ENCODE measurements around the gene C14orf180. TPM values are rescaled to one million over a fixed set of nuclear protein-coding genes. Genes with fewer than 3 reads are reported as not detected.
"Not testable (repeated sequence)": the region's sequence is repeated elsewhere in the genome, so short reads cannot be mapped to it uniquely, and the experiment has no call there.

Gene C14orf180
- total RNA-seq, 1 donor from 2014 or later: not detected

DNA sequence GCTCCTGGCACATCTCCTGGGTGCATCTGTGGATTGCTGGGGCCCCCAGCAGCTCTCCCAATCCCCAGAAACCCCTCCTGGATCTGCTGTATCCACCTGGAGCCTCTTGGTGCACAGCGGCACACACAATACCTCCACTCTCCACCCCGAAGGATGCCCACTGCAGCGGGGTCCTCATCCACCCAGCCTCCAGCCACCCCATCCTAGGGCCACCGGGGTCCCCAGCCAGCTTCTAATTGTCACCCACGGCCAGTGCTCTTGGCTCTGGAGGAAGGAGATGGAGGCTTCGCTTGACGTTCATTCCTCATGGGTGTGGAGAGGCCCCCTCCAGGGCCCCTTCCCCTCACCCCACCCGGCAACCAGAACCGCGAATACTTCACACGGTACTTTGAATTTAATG lies 56.6 kb downstream of the C14orf180 start:
- DNase-seq (ENCODE audit: low spot score): no peak
- Mint-ChIP-seq H3K36me3 (ENCODE audit: low read depth, unreplicated experiment) (no peaks in the 10 kb centered on the region), H3K4me1 (ENCODE audit: unreplicated experiment) (no peaks in the 10 kb centered on the region), H3K4me3 (ENCODE audit: unreplicated experiment) (no peak overlapping the region), H3K27me3 (ENCODE audit: unreplicated experiment) (peaks cover 11% of the 10 kb centered on the region), H3K9me3 (ENCODE audit: unreplicated experiment) (no peaks in the 10 kb centered on the region), H3K27ac (ENCODE audit: unreplicated experiment) (no peak overlapping the region)
- TF ChIP-seq, protein P1, sequence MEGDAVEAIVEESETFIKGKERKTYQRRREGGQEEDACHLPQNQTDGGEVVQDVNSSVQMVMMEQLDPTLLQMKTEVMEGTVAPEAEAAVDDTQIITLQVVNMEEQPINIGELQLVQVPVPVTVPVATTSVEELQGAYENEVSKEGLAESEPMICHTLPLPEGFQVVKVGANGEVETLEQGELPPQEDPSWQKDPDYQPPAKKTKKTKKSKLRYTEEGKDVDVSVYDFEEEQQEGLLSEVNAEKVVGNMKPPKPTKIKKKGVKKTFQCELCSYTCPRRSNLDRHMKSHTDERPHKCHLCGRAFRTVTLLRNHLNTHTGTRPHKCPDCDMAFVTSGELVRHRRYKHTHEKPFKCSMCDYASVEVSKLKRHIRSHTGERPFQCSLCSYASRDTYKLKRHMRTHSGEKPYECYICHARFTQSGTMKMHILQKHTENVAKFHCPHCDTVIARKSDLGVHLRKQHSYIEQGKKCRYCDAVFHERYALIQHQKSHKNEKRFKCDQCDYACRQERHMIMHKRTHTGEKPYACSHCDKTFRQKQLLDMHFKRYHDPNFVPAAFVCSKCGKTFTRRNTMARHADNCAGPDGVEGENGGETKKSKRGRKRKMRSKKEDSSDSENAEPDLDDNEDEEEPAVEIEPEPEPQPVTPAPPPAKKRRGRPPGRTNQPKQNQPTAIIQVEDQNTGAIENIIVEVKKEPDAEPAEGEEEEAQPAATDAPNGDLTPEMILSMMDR (IDR thresholded peaks at IDR 0.05; ENCODE audit: unreplicated experiment): no peak

DNA sequence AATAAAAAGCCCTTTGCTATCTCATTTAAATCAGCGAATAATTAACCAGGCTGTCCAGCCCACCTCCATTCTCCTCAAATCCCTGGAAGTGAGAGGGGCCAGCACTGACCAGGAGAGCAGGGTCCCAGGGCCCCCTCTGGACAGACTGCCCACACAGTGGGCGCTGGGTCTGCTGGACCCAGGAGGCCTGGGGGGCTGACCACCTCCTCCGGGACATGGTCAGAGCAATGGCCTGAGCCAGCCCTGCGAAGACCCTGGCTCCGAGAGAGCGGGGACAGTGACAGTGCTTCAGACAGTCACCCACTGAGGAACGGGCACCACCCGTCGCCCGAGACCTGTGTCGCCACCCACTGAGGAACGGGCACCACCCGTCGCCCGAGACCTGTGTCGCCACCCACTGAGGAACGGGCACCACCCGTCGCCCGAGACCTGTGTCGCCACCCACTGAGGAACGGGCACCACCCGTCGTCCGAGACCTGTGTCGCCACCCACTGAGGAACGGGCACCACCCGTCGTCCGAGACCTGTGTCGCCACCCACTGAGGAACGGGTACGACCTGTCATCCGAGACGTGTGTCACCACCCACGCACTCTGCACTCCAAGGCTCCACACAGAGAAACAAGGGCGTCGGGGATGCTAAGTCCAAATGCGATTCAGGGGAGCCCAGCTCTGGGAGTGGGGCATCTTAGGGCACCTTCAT lies 57.4 kb downstream of the C14orf180 start:
- H3K36me3 Mint-ChIP-seq (ENCODE audit: low read depth, unreplicated experiment); H3K4me1 Mint-ChIP-seq (ENCODE audit: unreplicated experiment); H3K27ac Mint-ChIP-seq (ENCODE audit: unreplicated experiment); DNase-seq (ENCODE audit: low spot score); H3K4me3 Mint-ChIP-seq (ENCODE audit: unreplicated experiment); H3K9me3 Mint-ChIP-seq (ENCODE audit: unreplicated experiment): not testable (repeated sequence)
- peaks cover 16% of the 10 kb centered on the region for H3K27me3 Mint-ChIP-seq (ENCODE audit: unreplicated experiment)

DNA sequence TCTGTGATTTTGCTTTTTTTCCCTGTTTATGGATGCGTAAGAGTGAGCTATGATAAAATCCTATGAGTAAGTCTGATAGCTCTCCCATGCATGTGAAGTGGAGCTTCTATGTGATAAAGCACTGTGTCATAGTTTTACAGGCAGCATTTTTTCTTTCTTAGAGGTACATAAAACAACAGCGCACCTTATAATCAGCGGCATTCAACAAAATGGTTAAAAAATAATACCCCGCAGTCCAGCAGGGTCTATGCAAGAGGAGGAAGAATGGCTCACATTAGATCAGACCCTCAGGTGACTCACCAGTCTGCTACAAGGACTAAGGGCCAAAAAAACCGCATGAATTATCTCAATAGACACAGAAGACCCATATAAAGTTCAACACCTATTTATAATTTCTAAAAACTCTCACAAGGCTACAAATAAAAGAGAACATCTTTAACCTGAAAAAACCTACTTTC lies 58.0 kb downstream of the C14orf180 start:
- H3K27ac Mint-ChIP-seq (ENCODE audit: unreplicated experiment): no peak overlapping the region
- H3K27me3 Mint-ChIP-seq (ENCODE audit: unreplicated experiment): peaks cover 16% of the 10 kb centered on the region
- no peak for DNase-seq (ENCODE audit: low spot score)
- no peaks in the 10 kb centered on the region for H3K36me3 Mint-ChIP-seq (ENCODE audit: low read depth, unreplicated experiment)
- TF ChIP-seq, protein P1 (IDR thresholded peaks at IDR 0.05; ENCODE audit: unreplicated experiment): no peak
- no peaks in the 10 kb centered on the region for H3K4me1 Mint-ChIP-seq (ENCODE audit: unreplicated experiment)
- H3K9me3 Mint-ChIP-seq (ENCODE audit: unreplicated experiment): no peaks in the 10 kb centered on the region
- no peak overlapping the region for H3K4me3 Mint-ChIP-seq (ENCODE audit: unreplicated experiment)

DNA sequence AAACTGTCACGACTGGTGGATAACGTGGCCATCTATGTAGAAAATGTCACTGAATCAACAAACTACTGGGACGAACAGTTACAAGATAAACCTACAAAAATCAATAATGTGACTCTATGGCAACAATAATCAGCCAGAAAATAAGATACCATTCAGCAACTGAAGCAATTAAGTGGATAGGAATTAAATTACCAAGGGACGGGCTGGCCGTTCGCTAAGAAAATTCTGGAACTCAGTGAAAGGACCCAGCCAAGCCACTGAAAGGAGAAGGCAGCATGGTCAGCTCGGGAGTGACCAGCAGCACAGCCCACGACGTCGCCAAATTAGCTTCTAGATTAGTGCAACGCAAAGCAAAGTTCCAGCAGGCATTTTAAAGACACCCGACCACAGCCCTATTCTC lies 58.6 kb downstream of the C14orf180 start:
- DNase-seq (ENCODE audit: low spot score): no peak
- Mint-ChIP-seq H3K27ac (ENCODE audit: unreplicated experiment) (no peak overlapping the region), H3K27me3 (ENCODE audit: unreplicated experiment) (peaks cover 18% of the 10 kb centered on the region), H3K4me1 (ENCODE audit: unreplicated experiment) (no peaks in the 10 kb centered on the region), H3K36me3 (ENCODE audit: low read depth, unreplicated experiment) (no peaks in the 10 kb centered on the region), H3K4me3 (ENCODE audit: unreplicated experiment) (no peak overlapping the region), H3K9me3 (ENCODE audit: unreplicated experiment) (no peaks in the 10 kb centered on the region)
- TF ChIP-seq, protein P1 (IDR thresholded peaks at IDR 0.05; ENCODE audit: unreplicated experiment): no peak

DNA sequence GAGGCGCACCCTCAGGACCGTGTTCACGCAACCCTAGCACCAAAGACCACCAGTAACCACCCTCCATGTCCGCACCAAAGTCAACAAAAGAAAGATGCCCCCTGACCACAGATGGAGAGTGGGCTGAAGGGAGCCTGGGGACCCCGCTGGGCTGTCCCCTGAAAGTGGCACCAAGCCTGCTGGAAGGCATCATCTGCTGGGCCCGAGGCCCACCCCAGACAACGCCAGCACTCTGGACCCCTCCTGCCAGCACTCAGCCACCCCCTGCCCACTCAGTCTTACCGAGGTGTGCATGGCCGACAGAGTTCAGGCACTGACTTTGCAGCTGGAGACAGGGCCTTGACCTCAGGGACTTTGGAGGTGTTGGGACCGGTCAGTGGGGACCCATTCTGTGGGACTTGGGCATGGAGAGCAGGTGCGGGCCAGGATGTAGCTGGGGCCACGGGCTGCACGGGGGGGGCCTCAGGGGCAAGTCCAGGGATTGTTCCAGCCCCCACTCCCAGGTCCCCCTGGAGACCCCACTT lies 59.4 kb downstream of the C14orf180 start:
- no peak overlapping the region for H3K4me3 Mint-ChIP-seq (ENCODE audit: unreplicated experiment)
- DNase-seq (ENCODE audit: low spot score): no peak
- H3K4me1 Mint-ChIP-seq (ENCODE audit: unreplicated experiment): no peaks in the 10 kb centered on the region
- H3K36me3 Mint-ChIP-seq (ENCODE audit: low read depth, unreplicated experiment): no peaks in the 10 kb centered on the region
- TF ChIP-seq, protein P1 (IDR thresholded peaks at IDR 0.05; ENCODE audit: unreplicated experiment): no peak
- H3K27me3 Mint-ChIP-seq (ENCODE audit: unreplicated experiment): peaks cover 18% of the 10 kb centered on the region
- no peaks in the 10 kb centered on the region for H3K9me3 Mint-ChIP-seq (ENCODE audit: unreplicated experiment)
- no peak overlapping the region for H3K27ac Mint-ChIP-seq (ENCODE audit: unreplicated experiment)

Data from endothelial cell (in vitro differentiated cells).